GM21447 (cell line): ENCODE results near the gene ERC1.
"Not testable (repeated sequence)": the region's sequence is repeated elsewhere in the genome, so short reads cannot be mapped to it uniquely, and the experiment has no call there.

Experiments used
- ATAC-seq: cut with Tn5 transposase; IDR thresholded peaks from one replicate; pipeline ENCODE4 v1.9.1; 2021; ENCODE audit not compliant: unreplicated experiment

The ERC1 gene

DNA sequence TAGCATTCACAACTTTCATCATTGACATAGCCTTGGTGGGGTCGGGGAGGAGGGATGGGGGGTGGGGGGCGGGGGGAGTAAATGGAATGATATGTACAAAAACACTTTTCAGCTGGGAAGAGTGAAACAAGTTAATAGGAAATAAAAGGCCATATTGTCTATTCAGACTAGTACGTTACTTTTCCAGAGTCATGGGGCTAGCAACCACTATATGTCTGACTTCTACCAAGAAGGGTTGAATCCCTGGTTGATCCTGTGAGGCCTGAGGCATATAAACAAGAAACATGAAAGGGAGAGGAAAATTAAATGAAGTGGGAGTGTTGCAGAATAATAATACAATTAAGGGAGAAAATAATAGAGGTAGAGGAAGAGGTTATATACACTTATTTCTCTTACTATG is 225.5 kb downstream of the ERC1 start:
- no peak for ATAC-seq

DNA sequence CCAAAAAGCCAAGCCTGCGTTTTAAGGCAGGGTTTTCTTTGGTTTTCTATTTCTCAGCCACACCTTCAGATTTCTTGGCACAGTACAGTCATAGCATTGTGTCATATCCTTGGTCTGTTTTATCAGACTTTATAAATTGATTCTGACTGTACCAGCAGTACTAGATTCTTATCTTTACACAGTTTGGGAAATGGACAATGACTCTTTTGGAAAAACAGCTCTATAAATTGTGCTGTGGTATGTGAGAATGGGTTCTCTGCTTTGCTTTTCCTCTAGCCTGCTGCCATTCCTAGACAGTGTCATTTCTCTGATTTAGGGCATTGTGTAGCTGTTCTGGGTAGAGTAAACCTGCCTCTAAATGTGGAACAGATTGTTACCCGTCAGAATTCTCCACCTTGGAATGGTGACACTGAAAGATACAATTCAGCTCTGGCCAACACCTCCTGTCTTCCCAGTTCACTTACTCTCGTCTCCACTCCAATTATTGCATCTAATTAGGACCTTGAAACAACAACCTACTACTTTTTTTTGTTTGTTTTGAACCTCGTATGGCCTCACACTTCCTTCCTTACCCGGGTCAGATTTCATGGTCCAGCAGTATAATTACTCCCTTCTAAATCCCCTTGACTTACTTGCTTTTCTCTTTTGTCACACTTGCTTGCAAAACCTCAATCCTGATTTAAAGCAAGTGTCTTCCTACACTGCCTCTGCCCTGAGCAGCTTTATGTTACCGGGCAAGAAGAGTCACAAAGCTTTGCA is 226.3 kb downstream of the ERC1 start:
- ATAC-seq, result no peak

DNA sequence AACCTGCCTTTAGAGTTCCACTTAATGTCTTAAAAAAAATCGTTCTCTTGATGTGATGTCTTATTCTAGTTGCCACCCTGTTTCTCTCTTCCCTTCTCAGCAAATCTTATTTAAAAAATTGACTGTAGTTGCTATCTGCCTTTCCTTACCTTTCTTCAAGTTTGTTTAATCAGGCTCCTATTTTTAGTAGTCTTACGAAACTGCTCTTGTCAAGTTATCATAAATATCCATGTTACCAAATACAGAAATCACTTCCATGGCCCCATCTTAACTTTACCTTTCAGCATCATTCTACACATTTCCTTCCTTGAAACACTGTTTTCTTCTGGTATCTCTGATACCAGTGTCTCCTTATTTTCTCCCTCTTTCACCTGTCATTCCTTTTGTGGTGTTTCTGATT is 227.3 kb downstream of the ERC1 start:
- ATAC-seq, result no peak

DNA sequence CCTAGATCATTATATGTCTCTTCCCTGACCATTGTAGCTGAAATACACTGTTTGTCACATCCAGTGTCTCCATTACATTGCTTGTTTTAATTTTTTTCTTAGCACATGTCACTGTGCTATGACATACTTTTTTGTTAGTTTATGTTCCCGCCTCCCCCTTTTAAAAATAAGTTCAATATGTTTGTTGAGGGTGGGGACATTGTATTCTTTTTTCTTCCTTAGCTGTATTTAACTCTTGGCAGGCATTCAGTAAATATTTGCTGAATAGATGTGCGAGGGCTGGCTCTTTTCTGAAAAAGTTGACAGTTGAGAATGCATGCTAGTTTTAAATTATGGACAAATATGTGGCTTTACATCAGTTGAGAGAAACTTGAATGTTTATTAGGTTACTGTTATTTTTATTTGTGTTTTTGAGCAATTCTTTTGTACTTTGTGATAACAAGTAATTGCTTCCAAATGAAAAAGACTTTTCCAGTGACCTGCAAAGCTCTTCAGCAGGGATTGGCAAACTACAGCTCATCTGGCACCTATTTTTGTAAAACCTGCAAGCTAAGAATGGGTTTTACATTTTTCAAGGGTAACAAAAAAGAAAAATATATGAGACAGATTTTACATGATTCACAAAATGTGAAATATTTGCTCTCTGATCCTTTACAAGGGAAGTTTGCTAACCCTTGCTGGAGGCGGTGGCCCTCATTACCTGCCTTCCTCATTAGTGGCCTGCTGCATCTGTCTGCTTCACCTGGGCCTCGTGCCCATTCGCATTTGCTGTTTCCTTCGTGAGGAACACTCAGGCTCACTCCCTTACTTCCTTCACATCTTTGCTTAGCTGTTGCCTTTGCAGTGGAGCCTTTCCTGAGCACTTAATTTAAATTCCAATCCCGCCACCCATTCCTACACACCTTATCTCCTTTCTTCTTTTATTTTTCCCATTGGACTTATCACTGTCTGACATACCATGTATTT is 229.4 kb downstream of the ERC1 start:
- ATAC-seq, result no peak

DNA sequence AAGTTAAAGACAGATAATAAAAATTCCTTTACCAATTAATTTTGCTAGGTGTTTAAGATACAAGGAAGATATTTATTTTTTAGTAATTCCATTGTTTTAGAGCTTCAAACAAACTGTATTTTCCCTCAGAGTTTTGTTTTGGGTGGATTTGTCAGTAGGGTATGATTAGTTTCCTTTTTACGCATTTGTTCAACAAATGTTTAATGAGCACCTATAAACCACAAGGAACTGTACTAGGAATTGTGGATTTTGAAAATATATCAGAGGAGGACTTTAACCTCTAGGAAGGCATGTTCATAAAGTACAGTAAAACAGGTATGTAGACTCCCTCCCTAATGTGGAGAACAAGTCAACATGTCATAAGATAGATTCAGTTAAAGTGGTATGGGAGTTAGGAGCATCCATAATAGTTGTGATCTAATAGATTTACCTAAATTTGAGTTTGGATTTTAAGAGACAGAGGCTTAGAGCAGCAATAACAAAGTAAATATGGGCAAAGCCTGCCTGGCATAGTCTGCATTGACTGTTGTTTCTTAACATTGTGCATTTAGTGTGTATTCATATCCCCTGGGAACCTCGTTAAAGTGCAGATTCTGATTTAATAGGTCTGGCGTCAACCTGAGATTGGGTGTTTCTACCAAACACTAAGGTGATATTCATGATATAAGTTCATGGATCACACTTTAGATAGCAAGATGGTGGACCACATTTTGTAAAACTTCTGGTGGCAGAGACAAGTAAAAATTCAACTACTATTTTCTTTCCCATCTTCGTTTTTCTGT is 232.0 kb downstream of the ERC1 start:
- ATAC-seq, result no peak

DNA sequence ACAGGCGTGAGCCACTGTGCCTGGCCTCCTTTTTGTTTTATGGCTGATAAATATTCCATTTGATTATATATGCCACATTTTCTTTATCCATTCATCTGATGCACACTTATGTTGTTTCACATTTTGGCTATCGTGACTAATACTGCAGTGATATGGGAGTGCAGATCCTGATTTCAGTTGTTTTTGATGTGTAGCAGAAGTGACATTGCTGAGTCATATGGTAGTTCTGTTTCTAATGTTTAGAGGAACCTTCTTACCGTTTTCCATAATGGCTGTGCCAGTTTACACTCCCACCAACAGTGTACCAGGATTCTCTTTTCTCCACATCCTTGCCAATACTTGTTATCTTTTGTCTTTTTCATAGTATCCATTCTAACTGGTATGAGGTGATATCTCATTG is 235.9 kb downstream of the ERC1 start:
- ATAC-seq, result no peak

DNA sequence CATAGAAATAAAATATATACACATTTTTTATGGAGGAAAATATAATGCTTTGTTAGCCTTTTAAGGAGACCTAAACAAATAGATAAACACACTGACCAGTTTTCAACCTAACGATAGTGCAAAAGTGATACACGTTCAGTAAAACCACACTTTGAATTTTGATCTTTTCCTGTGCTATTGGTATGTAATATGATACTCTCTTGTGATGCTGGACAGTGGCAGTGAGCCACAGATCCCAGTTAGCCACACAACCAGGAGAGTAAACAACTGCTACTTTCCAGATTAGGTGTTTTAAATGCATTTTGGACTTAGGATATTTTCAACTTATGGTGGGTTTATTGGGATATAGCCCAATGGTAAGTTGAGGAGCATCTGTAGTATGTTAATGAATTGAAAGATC is 243.1 kb downstream of the ERC1 start:
- ATAC-seq, result no peak

DNA sequence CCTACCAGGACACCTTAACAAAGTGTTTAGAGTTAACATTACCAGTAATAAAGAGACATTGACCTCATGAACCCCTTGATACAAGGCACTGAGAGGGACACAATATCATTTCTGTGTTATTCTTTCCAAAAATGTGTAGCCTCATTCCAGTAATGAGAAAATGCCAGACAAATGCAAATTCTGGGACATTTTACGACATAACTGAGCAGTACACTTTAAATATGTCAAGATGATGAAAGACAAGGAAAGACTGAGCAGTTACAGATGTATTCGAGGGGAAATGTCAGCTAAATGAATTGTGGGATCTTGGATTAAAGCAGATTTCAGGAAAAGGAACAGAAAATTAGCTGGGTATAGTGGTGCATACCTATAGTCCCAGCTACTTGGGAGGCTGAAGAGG is 255.6 kb downstream of the ERC1 start:
- no peak for ATAC-seq

DNA sequence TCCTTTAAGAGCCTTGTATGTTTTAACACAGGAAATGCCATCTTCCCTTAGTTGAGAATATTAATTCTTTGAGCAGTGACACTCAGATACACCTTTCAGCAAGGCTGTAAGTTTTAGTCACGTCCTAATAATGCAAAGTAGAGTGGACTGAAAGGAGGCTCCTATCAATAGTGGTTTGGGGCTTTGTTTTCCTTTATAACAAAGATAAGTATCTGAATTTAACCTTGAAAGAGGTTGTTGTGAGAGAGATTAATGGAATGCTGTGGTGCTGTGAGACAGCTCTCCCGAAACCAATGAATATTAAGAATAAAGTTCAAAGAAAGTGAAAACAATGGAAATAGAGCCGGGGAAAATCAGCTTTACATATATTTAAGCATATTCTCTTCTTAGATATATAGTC is 259.6 kb downstream of the ERC1 start:
- ATAC-seq, result no peak

DNA sequence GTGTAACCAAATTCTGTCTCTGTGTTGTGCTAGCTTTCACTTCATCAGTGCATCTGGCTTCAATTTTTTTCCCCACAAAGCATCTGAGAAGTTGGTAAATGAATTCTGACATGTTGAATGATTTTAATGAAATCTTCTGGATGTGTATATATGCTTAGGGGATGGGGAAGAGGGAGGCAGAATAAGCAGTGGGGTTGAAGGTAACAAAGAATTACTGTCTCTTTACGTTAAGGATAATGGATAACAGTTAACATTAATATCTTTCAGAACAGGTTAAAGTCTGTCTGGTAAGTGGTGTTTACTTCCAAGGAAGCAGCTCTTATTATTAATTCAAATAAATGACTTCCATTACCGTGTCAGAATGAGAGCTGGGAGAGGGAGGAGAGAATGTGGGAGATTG is 261.7 kb downstream of the ERC1 start:
- ATAC-seq, result no peak

DNA sequence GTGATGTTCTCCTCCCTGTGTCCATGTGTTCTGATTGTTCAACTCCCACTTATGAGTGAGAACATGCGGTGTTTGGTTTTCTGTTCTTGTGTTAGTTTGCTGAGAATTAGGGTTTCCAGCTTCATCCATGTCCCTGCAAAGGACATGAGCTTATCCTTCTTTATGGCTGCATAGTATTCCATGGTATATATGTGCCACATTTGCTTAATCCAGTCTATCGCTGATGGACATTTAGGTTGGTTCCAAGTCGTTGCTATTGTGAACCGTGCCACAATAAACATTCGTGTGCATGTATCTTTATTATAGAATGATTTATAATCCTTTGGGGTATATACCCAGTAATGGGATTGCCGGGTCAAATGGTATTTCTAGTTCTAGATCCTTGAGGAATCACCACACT is 264.1 kb downstream of the ERC1 start:
- not testable (repeated sequence) for ATAC-seq

DNA sequence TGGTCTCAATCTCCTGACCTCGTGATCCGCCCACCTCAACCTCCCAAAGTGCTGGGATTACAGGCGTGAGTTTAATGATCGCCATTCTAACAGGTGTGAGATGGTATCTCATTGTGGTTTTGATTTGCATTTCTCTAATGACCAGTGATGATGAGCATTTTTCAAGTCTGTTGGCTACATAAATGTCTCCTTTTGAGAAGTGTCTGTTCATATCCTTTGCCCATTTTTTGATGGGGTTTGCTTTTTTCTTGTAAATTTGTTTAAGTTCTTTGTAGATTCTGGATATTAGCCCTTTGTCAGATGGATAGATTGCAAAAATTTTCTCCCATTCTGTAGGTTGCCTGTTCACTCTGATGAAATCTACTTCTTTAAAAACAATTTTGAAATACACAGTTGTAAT is 264.8 kb downstream of the ERC1 start:
- ATAC-seq, result not testable (repeated sequence)

DNA sequence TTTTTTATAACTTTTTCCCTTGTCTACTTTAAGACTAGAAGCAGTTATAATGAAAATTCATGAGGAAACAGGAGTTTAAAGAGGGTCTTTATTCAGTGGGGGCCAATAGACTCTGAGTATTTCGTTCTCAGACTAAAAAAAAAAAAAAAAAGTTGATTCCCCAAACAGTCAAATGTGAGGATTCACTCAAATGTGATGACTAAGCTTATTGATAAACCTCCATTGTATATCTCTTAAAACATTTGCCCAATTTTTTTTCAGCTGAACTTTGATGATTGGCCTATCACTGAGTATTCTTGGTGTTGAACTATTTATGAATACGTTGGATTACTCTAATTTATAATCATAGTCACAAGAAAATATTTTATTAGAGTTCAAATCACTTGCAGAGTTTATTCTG is 265.3 kb downstream of the ERC1 start:
- no peak for ATAC-seq

DNA sequence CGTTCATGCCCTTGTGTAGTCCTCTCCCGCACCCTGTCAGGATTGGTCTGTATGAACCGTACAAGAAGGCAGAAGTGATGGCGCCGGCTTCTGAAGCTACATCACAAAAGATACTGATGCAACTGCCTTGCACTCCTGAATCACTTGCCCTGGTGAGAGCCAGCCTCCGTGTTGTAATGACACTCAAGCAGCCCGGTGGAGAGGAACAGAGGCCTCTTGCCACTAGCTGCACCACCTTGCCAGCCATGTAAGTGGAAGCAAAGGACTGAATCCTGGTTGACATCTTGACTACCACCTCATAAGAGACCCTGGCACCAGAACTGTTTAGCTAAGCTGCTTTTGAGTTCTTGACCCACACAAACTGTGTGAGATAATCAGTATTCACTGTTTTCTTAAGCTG is 266.0 kb downstream of the ERC1 start:
- no peak for ATAC-seq

DNA sequence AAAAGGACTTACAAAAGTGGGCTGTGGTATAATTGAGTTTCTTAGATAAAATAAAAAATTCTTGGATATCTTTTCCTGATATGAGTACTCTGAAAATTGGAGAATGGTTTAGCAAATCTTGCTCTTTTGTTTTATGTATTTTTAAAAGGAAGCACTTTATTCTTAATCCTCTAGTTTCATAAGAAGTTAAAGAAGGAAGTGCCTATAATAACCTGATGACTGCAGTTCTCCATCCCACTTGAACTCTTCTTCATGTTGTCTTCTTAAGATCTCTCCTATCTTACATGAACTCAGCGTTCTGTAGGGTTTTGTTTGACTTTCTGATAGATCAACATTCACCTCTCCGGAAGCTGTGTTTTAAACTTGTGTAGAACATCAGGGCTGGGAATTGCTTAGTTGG is 271.0 kb downstream of the ERC1 start:
- ATAC-seq, result no peak

DNA sequence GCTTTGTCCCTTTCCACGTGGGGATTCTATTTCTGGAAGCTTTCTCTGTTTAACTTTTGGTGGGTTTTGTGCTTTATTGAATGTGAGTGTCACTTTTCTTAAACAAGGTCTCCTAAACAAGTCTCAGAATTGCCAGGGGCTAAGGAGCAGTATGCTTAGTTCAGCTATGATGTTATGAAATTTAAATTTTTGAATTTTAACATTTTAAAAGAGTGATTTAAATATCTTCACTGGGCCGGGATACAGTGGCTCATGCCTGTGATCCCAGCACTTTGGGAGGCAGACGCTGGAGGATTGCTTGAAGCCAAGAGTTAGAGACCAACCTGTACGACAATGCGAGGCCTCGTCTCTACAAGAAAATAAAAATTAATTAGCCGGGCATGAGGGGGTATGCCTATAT is 276.2 kb downstream of the ERC1 start:
- no peak for ATAC-seq

DNA sequence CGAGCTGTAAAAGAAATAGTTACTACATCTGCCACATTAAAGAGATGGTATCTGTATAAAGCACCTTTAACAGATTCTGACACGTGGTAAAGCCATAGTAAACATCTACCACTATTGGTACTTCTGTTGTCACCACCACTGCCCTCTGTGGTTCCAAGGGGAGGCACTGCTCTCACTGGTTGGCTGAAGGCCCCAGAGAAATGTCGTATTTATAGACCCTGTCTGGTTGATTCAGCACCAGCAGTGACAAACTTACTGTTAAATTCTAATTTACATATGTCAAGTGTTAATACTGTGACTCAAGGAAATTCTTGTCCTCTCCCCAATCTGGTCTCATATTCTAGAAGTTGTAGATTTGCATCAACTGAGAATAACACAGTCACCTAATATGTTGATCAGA is 281.1 kb downstream of the ERC1 start:
- ATAC-seq, result no peak

DNA sequence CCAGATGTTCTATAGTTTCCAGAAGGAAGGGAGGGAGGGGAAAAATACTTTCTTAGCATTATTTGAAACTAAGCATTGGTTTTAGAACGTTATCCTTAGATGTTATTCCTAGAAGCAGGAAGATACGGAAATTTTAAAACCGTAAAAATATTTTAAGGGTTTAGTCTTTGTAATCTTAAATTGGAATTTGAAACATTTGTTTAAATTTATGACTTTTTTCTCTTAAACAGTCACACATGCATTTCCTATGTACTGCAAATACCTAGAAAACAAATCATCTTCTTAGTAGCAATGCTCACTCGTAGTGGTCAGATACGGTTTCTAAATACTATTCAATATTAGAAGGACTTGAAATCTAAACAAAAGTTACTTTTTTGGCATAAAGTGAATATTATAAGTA is 282.0 kb downstream of the ERC1 start:
- ATAC-seq, result no peak

DNA sequence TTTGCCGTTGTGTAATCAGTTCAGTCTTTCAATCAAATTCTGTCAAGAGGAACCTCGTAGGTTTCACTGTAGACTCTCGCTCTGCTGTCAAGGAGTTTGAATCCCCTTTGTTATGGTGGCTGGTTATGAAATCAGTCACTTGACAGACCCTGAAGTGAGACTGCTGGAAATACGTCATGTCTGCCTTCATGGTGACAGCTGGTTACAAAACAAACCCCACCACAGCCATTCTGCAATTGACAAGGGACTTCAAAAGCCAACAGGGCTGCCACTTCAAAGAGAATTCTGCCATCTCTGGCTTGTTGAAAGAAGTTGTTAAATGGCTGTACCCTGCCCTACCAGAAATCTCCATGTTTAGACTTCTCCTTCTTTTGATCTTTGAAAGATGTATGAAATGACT is 286.9 kb downstream of the ERC1 start:
- no peak for ATAC-seq

DNA sequence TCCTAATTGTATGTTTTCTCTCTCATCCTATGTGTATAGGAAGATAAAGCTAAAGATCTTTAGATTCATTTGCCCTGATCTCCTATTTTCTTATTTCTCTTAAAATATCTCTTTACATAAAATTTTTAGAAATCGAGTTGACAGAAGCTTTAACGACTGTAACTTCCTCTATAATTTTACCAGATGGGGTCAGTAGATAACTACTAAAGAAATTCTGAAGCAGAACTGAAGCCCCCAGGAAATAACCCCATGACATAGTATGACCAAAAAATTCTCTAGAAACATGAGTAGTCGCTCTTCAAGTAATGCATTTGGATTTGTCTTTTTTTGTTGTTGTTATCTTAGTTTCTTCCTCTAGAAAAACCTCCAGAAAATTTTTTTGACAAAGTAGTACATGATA is 288.0 kb downstream of the ERC1 start:
- no peak for ATAC-seq

DNA sequence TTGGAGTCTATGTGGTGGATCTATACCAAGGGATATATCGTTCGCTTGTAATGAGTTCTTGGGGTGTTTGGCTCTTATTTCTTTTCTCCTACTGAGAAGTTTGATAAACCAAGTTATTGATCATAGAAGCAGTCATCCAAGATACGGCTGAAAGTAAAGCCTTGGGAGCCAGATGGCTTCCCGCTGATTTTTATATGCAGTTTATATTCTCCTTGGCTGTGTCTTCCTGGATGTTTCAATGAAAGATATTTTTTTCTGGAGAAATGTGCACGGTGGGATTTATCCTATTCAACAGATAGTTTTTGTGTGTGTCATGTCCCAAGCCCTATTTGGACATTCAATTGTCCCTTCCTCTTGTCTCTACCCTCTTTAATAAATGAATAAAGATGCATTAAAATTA is 289.0 kb downstream of the ERC1 start:
- no peak for ATAC-seq
